ENCODE results near the gene LMX1B. TPM values are rescaled to one million over a fixed set of nuclear protein-coding genes. Genes with fewer than 3 reads are reported as not detected.

Gene LMX1B
- polyA plus RNA-seq, 1 of the 3 experiments (the other 2 are of a cell fraction): not detected

DNA sequence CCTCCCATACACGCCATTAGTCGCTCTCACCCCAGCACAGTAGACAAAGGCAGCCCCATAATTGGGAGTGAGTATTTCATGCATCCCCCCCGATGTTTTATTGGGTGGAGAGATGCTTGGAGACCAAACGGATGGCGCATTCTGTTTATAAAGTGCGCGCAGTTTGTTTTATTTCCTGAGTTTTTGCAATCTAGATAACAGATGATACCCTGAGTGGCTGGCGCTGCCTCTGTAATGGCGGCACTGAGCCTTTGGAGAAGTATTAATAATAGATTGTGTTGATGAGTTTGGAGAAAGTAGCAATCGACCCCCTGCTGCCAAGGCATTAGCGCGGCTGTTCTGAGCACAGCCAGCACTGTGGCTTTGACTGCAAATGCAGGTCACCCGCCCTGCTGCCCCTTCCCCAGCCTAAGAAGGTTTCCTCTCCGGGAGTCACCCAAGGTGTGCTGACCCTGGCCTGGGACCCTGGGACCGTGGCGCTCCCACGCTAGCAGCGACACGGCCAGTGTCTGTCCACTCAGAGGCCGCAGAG, 74.3 kb downstream of the LMX1B start:
- Histone ChIP-seq H3K27me3 (ENCODE audit: insufficient read depth) (peaks cover 69% of the 10 kb centered on the region), H3K27ac (ENCODE audit: low read depth in 2 of 2, low read length in 1 of 2) (no peak overlapping the region)
- TF ChIP-seq, protein P1, sequence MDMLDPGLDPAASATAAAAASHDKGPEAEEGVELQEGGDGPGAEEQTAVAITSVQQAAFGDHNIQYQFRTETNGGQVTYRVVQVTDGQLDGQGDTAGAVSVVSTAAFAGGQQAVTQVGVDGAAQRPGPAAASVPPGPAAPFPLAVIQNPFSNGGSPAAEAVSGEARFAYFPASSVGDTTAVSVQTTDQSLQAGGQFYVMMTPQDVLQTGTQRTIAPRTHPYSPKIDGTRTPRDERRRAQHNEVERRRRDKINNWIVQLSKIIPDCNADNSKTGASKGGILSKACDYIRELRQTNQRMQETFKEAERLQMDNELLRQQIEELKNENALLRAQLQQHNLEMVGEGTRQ (IDR thresholded peaks at IDR 0.05; ENCODE audit: borderline replicate concordance, low read depth, low read length): no peak

DNA sequence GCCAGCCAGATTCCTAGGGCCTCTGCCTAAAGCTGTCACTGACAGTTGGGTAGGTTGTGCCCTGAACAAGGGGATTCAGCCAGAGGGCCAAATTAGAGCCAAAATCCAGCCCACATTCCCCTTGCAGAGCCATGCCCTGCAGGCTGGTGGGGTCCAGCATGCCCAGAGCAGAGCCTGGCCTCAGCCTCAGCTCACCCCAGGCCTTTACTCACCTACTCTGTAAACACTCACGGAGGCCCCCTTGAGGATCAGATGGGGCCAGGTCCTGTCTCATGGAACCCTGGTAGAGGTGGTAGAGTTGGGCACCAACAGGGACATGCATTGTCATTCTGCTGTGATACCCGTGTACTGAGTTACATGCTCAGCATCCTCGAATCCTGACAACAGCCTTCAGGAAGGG, 74.9 kb downstream of the LMX1B start:
- no peaks in the 10 kb centered on the region for H3K9me2 ChIP-seq
- H2AFZ ChIP-seq (ENCODE audit: low read depth): no peak overlapping the region
- H3K4me2 ChIP-seq: no peak overlapping the region
- H3K27ac ChIP-seq (ENCODE audit: low read depth in 2 of 2, low read length in 1 of 2): no peak overlapping the region
- TF ChIP-seq, protein P2, sequence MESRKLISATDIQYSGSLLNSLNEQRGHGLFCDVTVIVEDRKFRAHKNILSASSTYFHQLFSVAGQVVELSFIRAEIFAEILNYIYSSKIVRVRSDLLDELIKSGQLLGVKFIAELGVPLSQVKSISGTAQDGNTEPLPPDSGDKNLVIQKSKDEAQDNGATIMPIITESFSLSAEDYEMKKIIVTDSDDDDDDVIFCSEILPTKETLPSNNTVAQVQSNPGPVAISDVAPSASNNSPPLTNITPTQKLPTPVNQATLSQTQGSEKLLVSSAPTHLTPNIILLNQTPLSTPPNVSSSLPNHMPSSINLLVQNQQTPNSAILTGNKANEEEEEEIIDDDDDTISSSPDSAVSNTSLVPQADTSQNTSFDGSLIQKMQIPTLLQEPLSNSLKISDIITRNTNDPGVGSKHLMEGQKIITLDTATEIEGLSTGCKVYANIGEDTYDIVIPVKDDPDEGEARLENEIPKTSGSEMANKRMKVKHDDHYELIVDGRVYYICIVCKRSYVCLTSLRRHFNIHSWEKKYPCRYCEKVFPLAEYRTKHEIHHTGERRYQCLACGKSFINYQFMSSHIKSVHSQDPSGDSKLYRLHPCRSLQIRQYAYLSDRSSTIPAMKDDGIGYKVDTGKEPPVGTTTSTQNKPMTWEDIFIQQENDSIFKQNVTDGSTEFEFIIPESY (IDR thresholded peaks at IDR 0.05; ENCODE audit: borderline replicate concordance, low read depth): no peak
- TF ChIP-seq, protein P3, sequence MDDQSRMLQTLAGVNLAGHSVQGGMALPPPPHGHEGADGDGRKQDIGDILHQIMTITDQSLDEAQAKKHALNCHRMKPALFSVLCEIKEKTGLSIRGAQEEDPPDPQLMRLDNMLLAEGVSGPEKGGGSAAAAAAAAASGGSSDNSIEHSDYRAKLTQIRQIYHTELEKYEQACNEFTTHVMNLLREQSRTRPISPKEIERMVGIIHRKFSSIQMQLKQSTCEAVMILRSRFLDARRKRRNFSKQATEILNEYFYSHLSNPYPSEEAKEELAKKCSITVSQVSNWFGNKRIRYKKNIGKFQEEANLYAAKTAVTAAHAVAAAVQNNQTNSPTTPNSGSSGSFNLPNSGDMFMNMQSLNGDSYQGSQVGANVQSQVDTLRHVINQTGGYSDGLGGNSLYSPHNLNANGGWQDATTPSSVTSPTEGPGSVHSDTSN (IDR thresholded peaks at IDR 0.05): no peak
- TF ChIP-seq RAD21 (IDR thresholded peaks at IDR 0.05; ENCODE audit: low read length) (no peak), MXI1 (IDR thresholded peaks at IDR 0.05; ENCODE audit: low read depth, low read length) (no peak), TAF1 (IDR thresholded peaks at IDR 0.05; ENCODE audit: borderline replicate concordance, low read depth, low read length) (no peak), EZH2phosphoT487 (IDR thresholded peaks at IDR 0.05; ENCODE audit: borderline replicate concordance, low read depth) (no peak), RCOR1 (IDR thresholded peaks at IDR 0.05; ENCODE audit: low read length) (no peak), FOXJ3 (CRISPR knock-in tag; IDR thresholded peaks at IDR 0.05) (no peak), NFIC (IDR thresholded peaks at IDR 0.05; ENCODE audit: borderline replicate concordance) (no peak), FOXM1 (IDR thresholded peaks at IDR 0.05; ENCODE audit: low read depth) (no peak), JUND (IDR thresholded peaks at IDR 0.05) (no peak), RXRA (IDR thresholded peaks at IDR 0.05; ENCODE audit: borderline replicate concordance, low read depth) (no peak), MEF2A (IDR thresholded peaks at IDR 0.05; ENCODE audit: borderline replicate concordance, low read depth) (no peak), GABPA (IDR thresholded peaks at IDR 0.05; ENCODE audit: low read depth) (no peak), TEAD4 (IDR thresholded peaks at IDR 0.05; ENCODE audit: borderline replicate concordance, insufficient read depth) (no peak), YY1 (IDR thresholded peaks at IDR 0.05; ENCODE audit: low read depth) (no peak), FOSL2 (IDR thresholded peaks at IDR 0.05; ENCODE audit: borderline replicate concordance, low read depth) (no peak)
- TF ChIP-seq, protein P1 (IDR thresholded peaks at IDR 0.05; ENCODE audit: borderline replicate concordance, low read depth, low read length): no peak
- TF ChIP-seq, protein P4, sequence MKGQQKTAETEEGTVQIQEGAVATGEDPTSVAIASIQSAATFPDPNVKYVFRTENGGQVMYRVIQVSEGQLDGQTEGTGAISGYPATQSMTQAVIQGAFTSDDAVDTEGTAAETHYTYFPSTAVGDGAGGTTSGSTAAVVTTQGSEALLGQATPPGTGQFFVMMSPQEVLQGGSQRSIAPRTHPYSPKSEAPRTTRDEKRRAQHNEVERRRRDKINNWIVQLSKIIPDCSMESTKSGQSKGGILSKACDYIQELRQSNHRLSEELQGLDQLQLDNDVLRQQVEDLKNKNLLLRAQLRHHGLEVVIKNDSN (IDR thresholded peaks at IDR 0.05; ENCODE audit: borderline replicate concordance, low read depth): no peak
- TF ChIP-seq, protein P5, sequence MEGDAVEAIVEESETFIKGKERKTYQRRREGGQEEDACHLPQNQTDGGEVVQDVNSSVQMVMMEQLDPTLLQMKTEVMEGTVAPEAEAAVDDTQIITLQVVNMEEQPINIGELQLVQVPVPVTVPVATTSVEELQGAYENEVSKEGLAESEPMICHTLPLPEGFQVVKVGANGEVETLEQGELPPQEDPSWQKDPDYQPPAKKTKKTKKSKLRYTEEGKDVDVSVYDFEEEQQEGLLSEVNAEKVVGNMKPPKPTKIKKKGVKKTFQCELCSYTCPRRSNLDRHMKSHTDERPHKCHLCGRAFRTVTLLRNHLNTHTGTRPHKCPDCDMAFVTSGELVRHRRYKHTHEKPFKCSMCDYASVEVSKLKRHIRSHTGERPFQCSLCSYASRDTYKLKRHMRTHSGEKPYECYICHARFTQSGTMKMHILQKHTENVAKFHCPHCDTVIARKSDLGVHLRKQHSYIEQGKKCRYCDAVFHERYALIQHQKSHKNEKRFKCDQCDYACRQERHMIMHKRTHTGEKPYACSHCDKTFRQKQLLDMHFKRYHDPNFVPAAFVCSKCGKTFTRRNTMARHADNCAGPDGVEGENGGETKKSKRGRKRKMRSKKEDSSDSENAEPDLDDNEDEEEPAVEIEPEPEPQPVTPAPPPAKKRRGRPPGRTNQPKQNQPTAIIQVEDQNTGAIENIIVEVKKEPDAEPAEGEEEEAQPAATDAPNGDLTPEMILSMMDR (IDR thresholded peaks at IDR 0.05): no peak
- H3K27me3 ChIP-seq (ENCODE audit: insufficient read depth): peaks cover 65% of the 10 kb centered on the region
- H3K4me3 ChIP-seq (ENCODE audit: low read depth in 2 of 2, low read length in 1 of 2): no peak overlapping the region
- H3K79me2 ChIP-seq (ENCODE audit: insufficient read depth): no peaks in the 10 kb centered on the region
- H3K4me1 ChIP-seq (ENCODE audit: control insufficient read depth in 1 of 2, insufficient read depth in 2 of 2, low read depth in 1 of 2, low read length in 1 of 2): no peaks in the 10 kb centered on the region
- POLR2A ChIA-PET: no interaction called here
- CTCF ChIA-PET: interaction anchor here (1.1 to 6.3 kb wide), 15 partner anchors 9 to 189 kb away, joined by 3 to 136 read pairs (median 10); partner anchors contain the start of gene LMX1B
- no peaks in the 10 kb centered on the region for H3K9me3 ChIP-seq
- WGBS (ENCODE audit: low lambda C conversion rate): 0% methylated on average over 1 of the region's 3 CpGs
- H3K9ac ChIP-seq: no peak overlapping the region
- no peaks in the 10 kb centered on the region for H3F3A ChIP-seq (replicated peaks; ENCODE audit: insufficient read depth)
- H4K20me1 ChIP-seq (ENCODE audit: insufficient read depth): no peaks in the 10 kb centered on the region
- no peak for DNase-seq
- H3K36me3 ChIP-seq (replicated peaks in 1 of 2; ENCODE audit: control insufficient read depth in 1 of 2, insufficient read depth in 2 of 2, low read length in 1 of 2): no peaks in the 10 kb centered on the region

More for the DNA sequence above, 74.3 kb downstream of the LMX1B start:
- H3K4me1 ChIP-seq (ENCODE audit: control insufficient read depth in 1 of 2, insufficient read depth in 2 of 2, low read depth in 1 of 2, low read length in 1 of 2): no peaks in the 10 kb centered on the region
- POLR2A ChIA-PET: no interaction called here
- 38% methylated on average over 14 of the region's 20 CpGs for WGBS (ENCODE audit: low lambda C conversion rate)
- H3K9ac ChIP-seq: no peak overlapping the region
- no peaks in the 10 kb centered on the region for H3K9me3 ChIP-seq
- CTCF ChIA-PET: interaction anchor here (1.1 to 6.3 kb wide), 8 partner anchors 16 to 188 kb away, joined by 3 to 136 read pairs (median 19); no protein-coding TSS in a partner anchor
- no peaks in the 10 kb centered on the region for H3K36me3 ChIP-seq (replicated peaks in 1 of 2; ENCODE audit: control insufficient read depth in 1 of 2, insufficient read depth in 2 of 2, low read length in 1 of 2)
- no peak overlapping the region for H2AFZ ChIP-seq (ENCODE audit: low read depth)
- no peaks in the 10 kb centered on the region for H3F3A ChIP-seq (replicated peaks; ENCODE audit: insufficient read depth)
- no peaks in the 10 kb centered on the region for H3K79me2 ChIP-seq (ENCODE audit: insufficient read depth)
- H3K4me2 ChIP-seq: no peak overlapping the region
- no peak overlapping the region for H3K4me3 ChIP-seq (ENCODE audit: low read depth in 2 of 2, low read length in 1 of 2)
- H3K9me2 ChIP-seq: no peaks in the 10 kb centered on the region
- no peaks in the 10 kb centered on the region for H4K20me1 ChIP-seq (ENCODE audit: insufficient read depth)
- DNase-seq: no peak

Data from SK-N-SH (cell line).